A549 treated with DMSO at 1 μM for 4 hours (cell line): ENCODE results near the gene TRIP10. TPM values are rescaled to one million over a fixed set of nuclear protein-coding genes. Genes with fewer than 3 reads are reported as not detected.

ENCODE experiments used
- total RNA-seq: library from RNA; stranded (reverse); fragments of 200-300 nt; extraction: Qiagen RNA extraction; gene quantifications from 5 replicates; pipeline ENCODE4 v1.2.3, GENCODE V29; 2022; ENCODE audit warnings: low read depth

The TRIP10 gene
- total RNA-seq, result 52.3 to 61.0 TPM (median 57.6 TPM) in 5 replicates

GRCh38 chr19:6739390-6739882 lies at the start of gene TRIP10:
TSS of gene TRIP10 (plus strand) at chr19:6739680. CDS start at chr19:6739762, 82 bp downstream.

GRCh38 chr19:6720369-6721137 lies 18.9 kb upstream of the TRIP10 start, which contains the start of gene C3:
TSS of gene C3 (minus strand) at chr19:6720650. CDS start at chr19:6720589, 61 bp downstream.

DNA sequence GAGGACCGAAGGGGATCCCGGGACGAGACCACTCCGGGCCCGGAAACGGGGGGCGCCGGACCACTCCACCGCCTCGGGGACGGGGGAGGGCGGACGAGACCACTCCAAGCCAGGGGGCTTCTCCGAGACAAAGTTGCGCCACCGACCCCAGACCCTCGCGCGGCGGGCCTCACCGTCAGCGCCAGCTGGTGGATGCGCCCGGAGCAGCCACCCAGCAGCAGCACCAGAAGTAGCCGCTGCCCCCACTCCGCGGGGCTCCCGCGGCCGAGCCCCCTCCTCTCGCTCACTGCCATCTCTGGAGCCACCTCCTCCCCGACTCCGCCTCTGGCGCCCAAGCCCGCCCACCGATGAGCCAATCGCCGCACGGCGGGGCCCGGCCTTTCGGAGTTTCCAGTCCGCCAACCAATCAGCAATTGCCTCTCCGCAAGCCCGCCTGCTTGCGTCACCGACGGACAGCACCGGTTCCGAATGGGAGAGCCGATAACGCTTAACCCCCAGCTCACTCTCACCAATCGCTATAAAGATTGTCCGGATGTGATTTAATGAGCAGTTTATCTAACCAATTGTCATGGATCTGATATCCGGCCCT lies 2.1 kb upstream of the TRIP10 start, which contains the start of gene GPR108:
GPR108 (minus strand) TSS at position 297 of the 589 bp plus-strand sequence; CDS start at position 293, 4 bp downstream.

DNA sequence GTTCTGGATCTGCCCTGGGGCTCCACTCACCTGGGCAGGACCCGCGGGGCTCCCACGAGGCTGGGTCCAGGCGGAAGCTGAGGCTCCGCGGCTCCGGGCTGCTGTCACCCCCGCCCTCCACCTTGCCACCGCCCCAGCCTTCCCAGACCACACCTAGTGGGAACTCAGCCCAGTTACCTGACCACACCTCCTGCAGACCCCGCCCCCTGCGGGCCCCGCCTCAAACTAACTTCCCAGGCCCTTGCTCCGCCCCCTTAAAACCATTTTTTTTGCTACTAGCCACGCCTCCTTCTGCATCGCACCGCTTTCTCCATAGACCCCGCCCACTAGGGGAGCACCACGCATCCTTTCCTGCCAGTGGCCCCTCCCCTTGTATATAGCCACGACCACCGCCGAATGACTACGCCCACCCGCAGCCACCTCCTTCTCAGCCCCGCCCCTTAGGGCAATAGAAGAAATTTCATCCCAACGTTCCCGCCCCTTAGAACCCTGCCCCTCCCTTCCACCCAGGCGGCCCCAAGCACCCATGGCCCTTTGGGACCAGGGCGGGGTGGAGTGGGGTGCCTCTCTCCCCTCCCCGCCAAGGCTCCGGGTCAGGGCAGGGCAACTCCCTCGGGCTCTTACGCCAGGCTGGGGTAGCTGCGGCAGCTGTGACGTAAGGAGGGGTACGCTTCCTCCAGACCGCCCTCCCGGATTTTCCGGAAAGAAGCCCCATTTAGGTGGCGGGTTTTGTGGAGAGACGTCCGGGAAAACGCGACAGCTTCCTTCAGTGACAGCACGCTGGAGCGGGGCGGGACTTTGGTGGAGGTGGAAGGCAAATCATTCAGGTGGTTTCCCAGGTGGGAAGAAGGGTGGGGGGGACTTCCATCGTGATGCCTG lies 28.1 kb downstream of the TRIP10 start, which contains the start of gene SH2D3A:
SH2D3A (minus strand) TSS at position 79 of the 879 bp plus-strand sequence. CDS start 3,687 bp downstream, outside the sequence.

DNA sequence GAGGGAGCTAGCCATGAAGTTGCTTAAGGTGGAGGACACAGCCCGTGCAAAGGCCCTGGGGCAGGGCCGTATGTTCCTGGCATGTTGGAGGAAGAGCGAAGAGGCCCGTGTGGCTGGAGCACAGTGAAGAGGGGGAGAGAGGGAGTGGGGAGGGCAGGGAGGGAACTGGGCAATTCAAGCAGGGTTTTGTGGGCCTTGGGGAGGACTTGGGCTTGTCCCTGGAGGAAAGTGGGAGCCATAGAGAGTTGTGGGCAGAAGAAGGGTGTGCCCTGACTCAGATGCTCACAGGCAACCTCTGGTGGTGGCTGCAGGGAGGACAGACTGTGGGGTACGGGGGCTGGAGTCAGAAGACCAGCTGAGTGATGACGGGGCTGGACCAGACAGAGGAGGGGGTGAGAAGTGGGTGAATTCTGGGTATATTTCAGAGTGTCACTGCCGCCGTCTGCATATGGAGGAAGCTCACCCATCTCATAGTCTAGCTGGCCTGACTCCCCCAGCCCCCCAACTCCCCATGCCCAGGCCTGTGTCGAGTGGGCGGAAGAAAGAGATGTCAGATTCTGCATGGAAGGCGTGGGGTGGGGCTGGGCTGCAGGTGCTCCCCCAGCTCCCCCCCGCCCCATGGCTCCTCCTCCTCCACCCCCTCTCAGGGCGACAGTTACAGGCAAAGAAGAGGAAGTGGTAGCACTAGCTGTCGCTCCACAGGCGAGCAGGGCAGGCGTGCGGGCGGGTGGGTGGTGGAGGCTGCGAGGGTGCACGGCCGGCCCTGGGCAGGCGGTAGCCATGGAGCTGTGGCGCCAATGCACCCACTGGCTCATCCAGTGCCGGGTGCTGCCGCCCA lies 32.8 kb downstream of the TRIP10 start, which contains the start of gene VAV1:
VAV1 (plus strand) TSS at position 681 of the 838 bp plus-strand sequence; CDS start at position 781, 100 bp downstream.

Other genes starting within 250 kb of the TRIP10 start
- 5.2 to 6.6 TPM (median 5.9 TPM) in 5 replicates for gene TUBB4A, start 237.4 kb upstream of the TRIP10 start, total RNA-seq
- 5.4 to 8.2 TPM (median 6.7 TPM) in 5 replicates for gene TNFSF9, start 208.7 kb upstream of the TRIP10 start, total RNA-seq
- 15.5 to 26.2 TPM (median 23.1 TPM) in 5 replicates for gene CD70, start 148.5 kb upstream of the TRIP10 start, total RNA-seq
- gene TNFSF14, start 69.5 kb upstream of the TRIP10 start, total RNA-seq, result 0.05 to 0.09 TPM (median 0.08 TPM) in 4 of 5 replicates, not detected in the other
- gene C3, start 19.0 kb upstream of the TRIP10 start, total RNA-seq, result 39.0 to 46.5 TPM (median 41.8 TPM) in 5 replicates
- gene GPR108, start 2.1 kb upstream of the TRIP10 start, total RNA-seq, result 31.9 to 42.4 TPM (median 41.7 TPM) in 5 replicates
- gene SH2D3A, start 27.8 kb downstream of the TRIP10 start, total RNA-seq, result 12.9 to 14.9 TPM (median 13.3 TPM) in 5 replicates
- gene VAV1, start 33.0 kb downstream of the TRIP10 start, total RNA-seq, result 7.0 to 8.7 TPM (median 8.2 TPM) in 5 replicates
- gene ADGRE1, start 147.9 kb downstream of the TRIP10 start, total RNA-seq, result 4.6 to 6.8 TPM (median 5.3 TPM) in 5 replicates